G401.6 (cell line): Measurements from ENCODE around the gene TMTC1.

Experiments
- FAIRE-seq: peaks from 2 replicates; lab custom pipeline; 2012; peaks lifted over from hg19 to GRCh38; lab: Jason Lieb, UNC

TMTC1 gene

DNA sequence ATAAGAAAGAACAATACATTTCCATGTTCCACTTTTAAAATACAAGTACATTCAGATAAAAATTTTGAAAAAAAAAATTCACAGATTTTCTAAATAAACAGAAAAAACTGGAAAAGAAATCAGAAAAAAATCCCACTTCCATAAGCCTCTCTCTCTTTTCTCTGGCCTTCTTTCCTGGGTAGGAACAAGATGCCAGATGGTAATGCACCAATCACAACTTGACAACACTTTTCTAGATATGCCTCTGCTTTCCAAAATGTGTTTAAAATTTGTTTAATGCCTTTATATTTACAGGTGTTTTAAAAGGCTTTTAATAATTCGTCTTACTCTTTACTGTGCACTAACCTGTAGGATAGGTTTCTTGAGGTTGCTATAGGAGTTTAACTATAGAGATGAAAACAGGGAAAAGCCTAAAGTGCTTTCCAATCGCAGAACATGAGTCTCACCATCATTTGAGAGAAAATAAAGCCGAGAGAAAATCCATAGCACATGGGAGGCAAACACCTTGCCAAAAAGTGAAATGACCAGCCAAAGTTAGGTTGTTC, 74.2 kb downstream of the TMTC1 start:
- no peak for FAIRE-seq

GRCh38 chr12:29709054-29709453, 74.7 kb downstream of the TMTC1 start:
- no peak for FAIRE-seq

DNA sequence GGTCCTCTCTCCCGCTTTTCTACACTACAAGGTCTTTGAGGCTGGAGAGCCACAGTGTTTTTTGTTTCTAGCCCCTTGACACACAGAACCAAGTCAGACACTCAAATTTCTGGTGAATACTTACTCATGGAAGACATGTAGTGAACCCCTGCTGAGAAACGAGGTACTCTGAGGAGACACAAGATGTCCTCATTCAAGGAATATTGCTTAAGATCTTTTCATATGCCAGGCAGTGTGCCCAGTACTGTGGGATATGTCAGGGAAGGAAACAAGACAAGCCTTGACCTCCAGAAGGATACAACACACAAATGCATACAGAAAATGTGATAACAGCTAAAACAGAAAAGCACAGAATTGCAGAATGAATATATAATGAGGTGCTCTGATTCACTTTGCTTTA, 75.9 kb downstream of the TMTC1 start:
- FAIRE-seq: no peak

GRCh38 chr12:29706311-29706710, 77.4 kb downstream of the TMTC1 start:
- FAIRE-seq: no peak

DNA sequence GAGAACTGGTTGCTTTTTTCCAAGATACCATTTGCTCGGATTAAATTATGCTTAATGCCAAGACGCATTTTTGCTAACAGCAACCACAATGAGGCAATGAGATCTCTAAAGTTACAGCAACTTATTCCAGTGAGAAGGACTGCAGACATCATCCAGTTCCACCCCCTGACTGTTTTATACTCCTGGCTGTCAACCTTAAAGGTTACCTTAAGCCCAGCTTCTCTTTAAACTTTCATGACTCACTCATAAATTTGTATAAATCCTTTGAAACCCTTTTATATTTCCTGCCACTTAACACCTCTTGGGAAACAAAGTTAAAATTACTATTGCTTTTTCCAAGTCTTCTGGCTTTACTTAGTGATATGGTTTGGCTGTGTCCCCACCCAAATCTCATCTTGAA, 80.2 kb downstream of the TMTC1 start:
- no peak for FAIRE-seq

GRCh38 chr12:29702972-29703371, 80.8 kb downstream of the TMTC1 start:
- FAIRE-seq: no peak

GRCh38 chr12:29702222-29702621, 81.5 kb downstream of the TMTC1 start:
- FAIRE-seq: no peak

GRCh38 chr12:29700761-29701481, 82.8 kb downstream of the TMTC1 start:
- FAIRE-seq: no peak

- FAIRE-seq: no peak
These were observed 85.0 kb downstream of the TMTC1 start for GRCh38 chr12:29698756-29699155.

DNA sequence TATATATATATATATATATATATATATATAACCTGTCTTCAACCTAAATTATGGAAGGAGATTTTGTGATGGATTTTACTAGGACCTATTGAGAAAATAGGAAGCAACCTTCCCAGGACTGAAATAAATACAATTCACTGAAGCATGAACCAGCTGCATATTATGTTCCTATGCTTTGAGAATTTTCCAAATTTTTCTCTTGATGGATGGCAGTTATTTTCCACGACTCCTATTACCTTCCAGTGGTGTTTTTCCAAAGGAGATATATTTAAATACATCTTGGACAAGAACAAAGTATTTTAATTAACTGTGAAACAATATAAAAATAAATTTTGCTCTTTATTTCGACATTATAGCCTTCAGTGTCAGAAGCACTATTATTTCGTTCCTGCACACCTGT, 87.9 kb downstream of the TMTC1 start:
- FAIRE-seq: no peak

GRCh38 chr12:29695026-29695425, 88.7 kb downstream of the TMTC1 start:
- no peak for FAIRE-seq

DNA sequence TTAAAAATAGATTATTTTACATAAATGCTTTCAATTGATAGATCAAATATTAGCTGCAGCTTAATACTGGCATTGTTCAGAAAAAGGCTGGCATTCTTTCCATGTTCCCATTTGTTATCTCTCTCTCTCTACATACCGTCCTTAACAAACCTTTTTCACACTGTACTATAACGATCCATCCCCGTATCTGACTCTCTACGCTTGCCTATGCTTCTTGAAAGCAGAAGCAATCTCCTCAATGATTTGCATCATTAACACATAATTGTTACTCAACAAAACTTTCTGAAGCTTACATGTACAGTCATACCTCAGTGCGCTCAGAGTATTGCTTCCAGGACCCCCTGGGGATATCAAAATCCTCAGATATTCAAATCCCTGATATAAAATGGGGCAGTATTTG, 89.7 kb downstream of the TMTC1 start:
- FAIRE-seq: no peak

- FAIRE-seq: no peak
These were observed 91.5 kb downstream of the TMTC1 start for GRCh38 chr12:29692237-29692636.

DNA sequence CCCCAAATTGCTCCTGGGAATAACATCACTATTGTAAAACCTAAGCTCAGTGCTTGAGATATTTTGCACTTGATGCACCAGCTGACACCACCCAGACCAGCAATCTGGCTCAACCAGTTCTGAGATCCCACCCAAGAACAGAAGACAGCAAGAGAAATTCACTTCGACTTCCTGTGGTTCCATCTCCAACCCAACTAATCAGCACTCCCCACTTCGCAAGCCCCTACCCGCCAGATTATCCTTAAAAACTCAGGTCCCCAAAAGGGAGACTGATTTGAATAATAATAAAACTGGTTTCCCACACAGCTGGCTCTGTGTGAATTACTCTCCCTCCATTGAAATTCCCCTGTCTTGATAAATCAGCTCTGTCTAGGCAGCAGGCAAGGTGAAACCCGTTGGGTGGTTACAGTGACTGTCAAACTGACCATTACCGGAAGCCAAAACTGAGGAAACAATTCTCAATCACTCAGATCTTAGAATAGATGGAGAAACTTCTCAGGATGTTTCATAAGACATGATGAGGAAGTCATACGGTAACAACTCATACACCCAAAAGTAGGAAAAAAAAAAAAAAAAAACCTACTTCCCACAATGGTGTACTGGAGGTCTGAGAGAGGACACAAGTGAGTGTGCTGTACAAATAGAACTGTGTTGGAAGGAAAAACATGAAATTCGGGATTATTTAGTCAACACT, 92.4 kb downstream of the TMTC1 start:
- FAIRE-seq: no peak

DNA sequence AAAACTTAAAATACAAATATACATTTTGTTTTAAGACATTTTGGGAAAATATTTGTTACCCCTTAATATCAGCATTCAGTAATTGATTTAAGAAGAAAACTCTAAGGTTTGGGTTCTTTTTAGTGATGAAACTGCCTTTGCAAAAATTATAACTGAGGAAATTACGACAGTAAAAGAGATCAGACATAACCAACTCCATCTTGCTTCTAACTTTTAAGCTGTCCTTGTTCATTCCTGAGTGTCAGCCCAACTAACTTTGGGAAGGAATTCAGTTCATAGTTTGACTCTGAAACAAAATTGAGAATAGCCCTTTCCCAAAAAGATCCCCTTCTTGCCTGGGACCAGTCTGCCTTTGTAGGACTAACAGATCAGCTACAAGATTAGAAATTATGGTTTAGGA, 93.0 kb downstream of the TMTC1 start:
- FAIRE-seq: no peak

- no peak for FAIRE-seq
These were observed 94.8 kb downstream of the TMTC1 start for GRCh38 chr12:29688914-29689313.

- FAIRE-seq: no peak
These were observed 101.7 kb downstream of the TMTC1 start for GRCh38 chr12:29682088-29682487.

- FAIRE-seq: no peak
These were observed 102.4 kb downstream of the TMTC1 start for GRCh38 chr12:29681370-29681769.

DNA sequence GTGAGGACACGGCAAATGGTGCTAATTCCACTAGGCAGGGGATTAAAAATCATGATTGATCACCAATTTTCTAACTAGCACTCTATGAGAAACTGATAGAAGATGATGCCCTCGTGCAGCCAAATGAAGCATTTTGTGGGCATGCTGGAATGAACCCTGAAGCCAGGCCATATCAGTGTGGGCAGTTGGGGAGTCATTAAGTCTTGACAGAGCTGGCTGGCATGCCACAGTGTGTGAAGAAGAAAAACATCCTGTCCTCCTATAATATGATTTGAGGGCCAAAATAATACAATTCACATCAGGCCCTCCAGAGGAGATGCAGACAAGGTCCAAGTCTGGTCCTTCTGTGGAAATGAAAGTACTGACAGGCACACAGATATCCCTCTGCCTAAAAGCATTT, 107.1 kb downstream of the TMTC1 start:
- no peak for FAIRE-seq

DNA sequence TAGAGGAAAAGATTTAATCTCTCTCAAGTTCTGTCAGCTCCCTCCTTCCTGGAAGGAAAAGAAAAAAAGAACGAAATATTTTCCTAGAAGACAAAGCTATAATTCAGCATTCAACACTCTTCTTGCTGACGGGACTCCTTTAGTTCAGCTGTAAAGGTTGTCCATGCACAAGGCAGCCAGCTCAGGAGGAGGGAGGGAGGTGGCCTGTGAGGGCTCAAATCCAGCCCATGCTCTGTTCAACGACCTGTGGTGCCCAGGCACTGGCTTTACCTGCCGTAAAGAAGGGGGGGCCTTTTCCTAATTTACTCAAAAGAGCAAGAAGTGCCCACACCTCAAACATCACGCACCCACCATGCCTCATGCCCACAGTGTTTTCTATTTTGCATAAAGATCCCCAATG, 109.3 kb downstream of the TMTC1 start:
- FAIRE-seq: no peak

DNA sequence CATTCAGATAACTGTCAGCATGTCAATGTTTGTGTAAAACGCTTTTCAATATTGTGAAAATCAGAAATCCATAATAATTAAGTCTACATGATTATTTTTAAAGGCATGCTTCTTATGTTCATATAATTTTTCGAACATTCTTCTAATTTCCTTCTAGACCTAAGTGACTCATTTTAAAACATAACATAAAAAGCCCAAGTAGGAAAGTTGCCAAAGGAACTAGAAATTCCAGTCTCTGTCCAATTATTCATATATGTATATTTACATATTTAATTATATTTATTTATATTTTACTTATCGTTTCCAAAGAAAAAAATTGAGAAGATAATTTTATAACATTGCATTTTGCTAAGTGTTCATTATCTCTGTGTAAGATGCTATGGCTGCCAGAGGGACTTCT, 110.4 kb downstream of the TMTC1 start:
- FAIRE-seq: no peak

DNA sequence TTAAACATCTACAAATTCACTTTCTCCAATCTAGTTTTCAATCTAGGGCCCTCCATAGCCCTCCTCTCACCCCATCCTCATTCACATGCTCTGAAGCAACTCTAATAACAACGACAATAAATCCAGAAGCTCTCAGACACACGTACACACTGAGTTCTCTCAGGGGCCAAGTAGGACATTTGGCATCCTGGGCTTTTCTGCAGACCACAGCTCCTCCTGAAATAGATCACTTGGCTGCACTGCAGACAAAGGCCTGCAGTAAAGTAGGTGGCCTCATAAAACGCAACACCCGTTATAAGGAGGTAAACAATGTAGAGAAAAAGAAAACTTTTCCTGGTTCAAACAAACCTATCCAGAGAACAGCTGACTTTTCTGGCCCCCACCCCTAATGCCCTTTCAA, 111.2 kb downstream of the TMTC1 start:
- no peak for FAIRE-seq

DNA sequence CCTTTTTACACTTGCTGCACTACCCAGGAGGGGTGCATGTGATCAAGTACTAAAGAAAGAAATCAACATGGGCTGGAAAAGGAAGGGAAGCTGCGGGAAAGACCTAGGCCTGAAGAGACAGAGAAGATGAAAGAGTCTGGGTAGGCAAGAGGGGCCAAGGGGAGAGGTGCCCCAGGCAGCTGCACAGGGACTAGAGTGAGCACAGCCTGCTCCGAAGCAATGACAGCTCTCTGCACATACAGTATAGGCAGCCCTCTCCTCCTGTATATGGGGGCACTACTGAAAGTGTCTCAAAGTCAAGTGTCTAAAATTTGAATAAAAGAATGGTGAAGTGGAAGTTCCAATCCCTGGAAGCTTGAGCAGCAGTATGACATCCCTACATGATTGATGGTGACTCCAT, 112.0 kb downstream of the TMTC1 start:
- no peak for FAIRE-seq

DNA sequence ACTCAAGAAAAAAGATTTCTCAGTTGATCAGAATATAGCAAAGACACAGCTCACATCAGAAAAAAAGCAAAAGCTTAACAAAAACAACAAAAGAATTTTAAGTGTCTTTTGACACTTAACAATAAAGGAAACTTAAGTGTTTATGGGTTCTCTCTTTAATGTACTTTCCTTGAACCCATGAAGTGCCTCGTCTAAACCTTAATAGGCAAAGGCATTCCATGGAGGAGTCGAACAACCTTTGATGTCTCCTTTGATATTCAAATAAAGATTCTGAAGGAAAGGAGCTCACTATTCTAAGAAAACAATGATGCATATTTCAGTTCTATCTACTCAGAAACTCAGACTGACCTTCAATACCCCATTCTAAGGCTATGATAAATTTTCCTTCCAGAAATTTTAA, 116.7 kb downstream of the TMTC1 start:
- FAIRE-seq: no peak
